OCI-LY3 (cell line): ENCODE measurements around the gene CCSER1.

Experiments
- H2AFZ ChIP-seq: fragments of 200-600, 300-600 bp; shearing (Covaris generic); 2 replicates; pipeline ENCODE4 v1.6.0; 2014; ENCODE audit warnings: antibody characterized with exemption, low read depth, low read length
- H3K27ac ChIP-seq: fragments of 200-600, 300-600 bp; sonication (generic); 2 replicates; pipeline ENCODE4 v1.5.1; 2014; ENCODE audit warnings: mild to moderate bottlenecking, low read length, moderate library complexity, mixed read lengths
- H3K27me3 ChIP-seq: fragments of 200-600, 300-600 bp; sonication (generic); 2 replicates; pipeline ENCODE4 v1.6.1; 2014; ENCODE audit warnings: low read depth, low read length, mixed read lengths
- H3K36me3 ChIP-seq: fragments of 200-600, 300-600 bp; sonication (generic); replicated peaks from 2 replicates; pipeline ENCODE3; 2014; ENCODE audit warnings: low read depth, low read length, mixed read lengths
- H3K4me1 ChIP-seq: fragments of 300-600, 200-600 bp; sonication (generic); 2 replicates; pipeline ENCODE4 v1.6.1; 2014; ENCODE audit warnings: low read length, mixed read lengths
- H3K4me2 ChIP-seq: fragments of 200-600, 300-600 bp; sonication (generic); 2 replicates; pipeline ENCODE4 v1.6.1; 2014; ENCODE audit warnings: low read length, mixed read lengths
- H3K4me3 ChIP-seq: fragments of 300-600, 200-600 bp; sonication (generic); 2 replicates; pipeline ENCODE4 v1.5.1; 2014; ENCODE audit warnings: antibody characterized with exemption, mild to moderate bottlenecking, low read length, moderate library complexity
- H3K79me2 ChIP-seq: fragments of 300-600, 200-600 bp; shearing (Covaris generic); 2 replicates; pipeline ENCODE4 v1.6.1; 2014; ENCODE audit warnings: mild to moderate bottlenecking, low read length, mixed read lengths
- H3K9ac ChIP-seq: fragments of 300-600, 200-600 bp; shearing (Covaris generic); 2 replicates; pipeline ENCODE4 v1.6.0; 2014; ENCODE audit warnings: mild to moderate bottlenecking, low read length, moderate library complexity
- H3K9me3 ChIP-seq: fragments of 200-600, 300-600 bp; shearing (Covaris generic); 2 replicates; pipeline ENCODE4 v1.6.1; 2014; ENCODE audit warnings: low read length, mixed read lengths; ENCODE audit not compliant: insufficient read depth
- H4K20me1 ChIP-seq: fragments of 200-600, 300-600 bp; sonication (generic); 2 replicates; pipeline ENCODE4 v1.6.1; 2016; ENCODE audit warnings: low read length, mixed read lengths; ENCODE audit not compliant: insufficient read depth
- CTCF ChIP-seq: fragments of 200-600, 300-600 bp; sonication (generic); IDR thresholded peaks from 2 replicates; pipeline ENCODE4 v1.5.1; 2014; ENCODE audit warnings: antibody characterized with exemption, low read length, low read depth
- EZH2phosphoT487 ChIP-seq: fragments of 200-600 bp; shearing (Covaris generic); IDR thresholded peaks from 2 replicates; pipeline ENCODE4 v1.6.1; 2018; ENCODE audit warnings: antibody characterized with exemption, mixed run types, low read depth

CCSER1 gene

GRCh38 chr4:91601401-91601800 lies 1474.2 kb downstream of the CCSER1 start:
- Histone ChIP-seq H3K27me3 (no peaks in the 10 kb centered on the region), H3K4me1 (no peaks in the 10 kb centered on the region), H3K4me2 (no peak overlapping the region), H3K9ac (no peak overlapping the region), H3K27ac (no peak overlapping the region), H3K9me3 (no peaks in the 10 kb centered on the region), H4K20me1 (no peaks in the 10 kb centered on the region), H3K4me3 (no peak overlapping the region), H2AFZ (no peak overlapping the region), H3K36me3 (no peaks in the 10 kb centered on the region), H3K79me2 (no peaks in the 10 kb centered on the region)
- TF ChIP-seq EZH2phosphoT487 (no peak), CTCF (no peak)

GRCh38 chr4:91611782-91612181 lies 1484.6 kb downstream of the CCSER1 start:
- Histone ChIP-seq H4K20me1 (no peaks in the 10 kb centered on the region), H3K9ac (no peak overlapping the region), H3K4me1 (no peaks in the 10 kb centered on the region), H3K4me2 (no peak overlapping the region), H3K79me2 (no peaks in the 10 kb centered on the region), H3K27me3 (no peaks in the 10 kb centered on the region), H3K27ac (no peak overlapping the region), H2AFZ (no peak overlapping the region), H3K4me3 (no peak overlapping the region), H3K9me3 (no peaks in the 10 kb centered on the region), H3K36me3 (no peaks in the 10 kb centered on the region)
- TF ChIP-seq CTCF = no peak

GRCh38 chr4:91620952-91621351 lies 1493.8 kb downstream of the CCSER1 start:
- H3K4me2 ChIP-seq = no peak overlapping the region
- H2AFZ ChIP-seq = no peak overlapping the region
- no peaks in the 10 kb centered on the region for H3K27me3 ChIP-seq
- H3K9ac ChIP-seq = no peak overlapping the region
- TF ChIP-seq EZH2phosphoT487 (no peak), CTCF (no peak)
- no peaks in the 10 kb centered on the region for H3K36me3 ChIP-seq
- H3K79me2 ChIP-seq = no peaks in the 10 kb centered on the region
- H3K9me3 ChIP-seq = no peaks in the 10 kb centered on the region
- no peak overlapping the region for H3K4me3 ChIP-seq
- no peak overlapping the region for H3K27ac ChIP-seq
- no peaks in the 10 kb centered on the region for H3K4me1 ChIP-seq
- H4K20me1 ChIP-seq = no peaks in the 10 kb centered on the region

GRCh38 chr4:91621446-91621845 lies 1494.3 kb downstream of the CCSER1 start:
- H2AFZ ChIP-seq = no peak overlapping the region
- H3K9ac ChIP-seq = no peak overlapping the region
- no peaks in the 10 kb centered on the region for H3K36me3 ChIP-seq
- H3K4me2 ChIP-seq = no peak overlapping the region
- no peak overlapping the region for H3K4me3 ChIP-seq
- H3K27ac ChIP-seq = no peak overlapping the region
- H3K79me2 ChIP-seq = no peaks in the 10 kb centered on the region
- H4K20me1 ChIP-seq = no peaks in the 10 kb centered on the region
- no peak for TF ChIP-seq EZH2phosphoT487
- TF ChIP-seq CTCF = no peak
- no peaks in the 10 kb centered on the region for H3K9me3 ChIP-seq
- no peaks in the 10 kb centered on the region for H3K4me1 ChIP-seq
- no peaks in the 10 kb centered on the region for H3K27me3 ChIP-seq
